Measurements from ENCODE around the gene C5orf58.

- TF ChIP-seq ZNF8 (CRISPR knock-in tag; IDR thresholded peaks at IDR 0.05) (no peak), ARNTL (CRISPR knock-in tag; IDR thresholded peaks at IDR 0.05; ENCODE audit: borderline replicate concordance, low read depth) (no peak), PATZ1 (CRISPR knock-in tag; IDR thresholded peaks at IDR 0.05; ENCODE audit: borderline replicate concordance) (no peak), ZNF70 (CRISPR knock-in tag; IDR thresholded peaks at IDR 0.05) (no peak), TSHZ2 (CRISPR knock-in tag; IDR thresholded peaks at IDR 0.05) (no peak), CSRNP3 (CRISPR knock-in tag; IDR thresholded peaks at IDR 0.05) (no peak), ESRRG (CRISPR knock-in tag; IDR thresholded peaks at IDR 0.05) (no peak), CREB5 (CRISPR knock-in tag; IDR thresholded peaks at IDR 0.05; ENCODE audit: low read depth) (no peak), ZFP30 (CRISPR knock-in tag; IDR thresholded peaks at IDR 0.05) (no peak), ZC3H10 (CRISPR knock-in tag; IDR thresholded peaks at IDR 0.05) (no peak), SNAI2 (CRISPR knock-in tag; IDR thresholded peaks at IDR 0.05) (no peak), PPARA (CRISPR knock-in tag; IDR thresholded peaks at IDR 0.05; ENCODE audit: borderline replicate concordance) (no peak)
Measured at GRCh38 chr5:170268153-170268689, 35.4 kb downstream of the C5orf58 start.
